Hepatic stellate cell (primary cell): ENCODE results near the gene KIF7.
"Not testable (repeated sequence)": the region's sequence is repeated elsewhere in the genome, so short reads cannot be mapped to it uniquely, and the experiment has no call there.

Experiments used
- DNase-seq: peaks from one replicate; pipeline ENCODE4 v3.0.0; 2011; ENCODE audit warnings: low spot score

The KIF7 gene

GRCh38 chr15:89621547-89621946, 33.7 kb downstream of the KIF7 start:
- DNase-seq: no peak

- DNase-seq: no peak
These were observed 39.0 kb downstream of the KIF7 start for GRCh38 chr15:89616228-89616627.

- no peak for DNase-seq
These were observed 40.1 kb downstream of the KIF7 start for GRCh38 chr15:89615135-89615534.

- DNase-seq: no peak
These were observed 41.1 kb downstream of the KIF7 start for GRCh38 chr15:89614164-89614563.

DNA sequence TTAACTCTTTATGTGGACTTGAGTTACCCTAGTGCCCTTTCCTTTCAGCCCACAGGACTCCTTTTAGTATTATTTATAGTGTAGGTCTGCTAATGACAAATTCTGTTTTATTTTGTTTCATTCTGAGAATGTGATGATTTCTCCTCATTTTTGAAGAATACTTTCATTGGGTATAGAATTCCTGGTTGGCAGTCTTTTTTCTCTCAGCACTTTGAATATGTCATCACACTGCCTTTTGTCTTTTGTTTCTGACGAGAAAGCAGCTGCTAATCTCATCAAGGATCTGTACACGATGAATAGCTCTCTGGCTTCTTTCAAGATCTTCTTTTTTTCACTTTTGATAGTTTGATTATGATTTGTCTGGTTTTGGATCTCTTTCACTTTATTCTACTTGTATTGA, 42.2 kb downstream of the KIF7 start:
- no peak for DNase-seq

- no peak for DNase-seq
These were observed 44.0 kb downstream of the KIF7 start for GRCh38 chr15:89611317-89611716.

GRCh38 chr15:89599021-89599420, 56.2 kb downstream of the KIF7 start:
- DNase-seq: no peak

DNA sequence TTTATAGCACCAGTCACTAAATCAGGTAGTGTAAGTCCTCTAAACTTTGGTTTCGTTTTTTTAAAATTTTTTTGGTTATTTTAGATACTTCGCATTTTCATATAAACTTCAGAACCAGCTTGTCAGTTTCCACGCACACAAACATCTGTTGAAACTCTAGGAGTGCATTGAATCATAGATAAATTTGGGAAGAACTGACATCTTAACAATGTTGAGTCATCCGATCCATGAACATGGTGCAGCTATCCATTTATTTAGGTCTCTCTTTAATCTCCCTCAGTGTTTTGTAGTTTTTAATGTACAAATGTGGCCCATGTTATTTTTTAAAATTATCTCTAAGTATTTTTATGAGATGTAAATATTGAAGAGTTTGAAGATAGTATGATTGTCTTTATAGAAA, 62.2 kb downstream of the KIF7 start:
- DNase-seq: no peak

DNA sequence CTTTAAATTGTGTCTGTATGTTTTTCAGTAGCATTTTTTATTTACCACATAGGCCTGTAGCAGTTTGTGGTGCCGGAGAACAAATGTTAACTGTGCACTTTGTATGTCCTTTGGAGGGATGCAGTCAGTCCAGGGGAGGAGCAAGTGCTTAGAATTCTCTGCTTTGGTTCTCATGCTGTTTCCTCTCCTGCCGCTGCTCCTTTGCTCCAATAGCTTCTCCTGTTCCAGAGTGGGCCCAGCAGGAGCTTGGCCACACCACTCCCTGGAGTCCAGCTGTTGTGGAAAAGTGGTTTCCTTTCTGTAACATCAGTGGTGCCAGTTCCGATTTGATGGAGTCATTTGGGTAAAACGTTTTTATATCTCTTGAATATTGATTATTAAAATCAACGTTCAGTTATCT, 63.4 kb downstream of the KIF7 start:
- DNase-seq: no peak

DNA sequence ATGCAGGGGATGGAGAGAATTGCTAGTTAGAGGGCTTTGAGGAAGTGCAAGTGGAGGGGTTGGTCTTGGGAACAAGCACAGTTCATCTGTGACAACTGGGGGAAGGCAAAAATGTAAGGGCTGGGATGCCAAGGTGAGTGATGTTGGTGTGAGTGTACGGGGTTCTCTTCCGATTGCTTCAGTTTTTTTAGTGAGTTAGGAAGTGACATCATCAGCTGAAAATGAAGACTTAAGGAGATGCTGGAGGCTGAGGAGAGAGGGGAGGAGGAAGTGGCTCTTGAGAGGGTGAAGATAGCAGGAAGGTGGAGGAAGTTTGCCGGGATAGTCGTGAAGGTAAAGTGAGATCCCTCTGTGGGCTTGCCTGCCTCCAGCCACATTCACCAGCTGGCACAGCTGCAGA, 67.3 kb downstream of the KIF7 start:
- peak; percentile 16 for DNase-seq

GRCh38 chr15:89586651-89587050, 68.6 kb downstream of the KIF7 start:
- DNase-seq: no peak

DNA sequence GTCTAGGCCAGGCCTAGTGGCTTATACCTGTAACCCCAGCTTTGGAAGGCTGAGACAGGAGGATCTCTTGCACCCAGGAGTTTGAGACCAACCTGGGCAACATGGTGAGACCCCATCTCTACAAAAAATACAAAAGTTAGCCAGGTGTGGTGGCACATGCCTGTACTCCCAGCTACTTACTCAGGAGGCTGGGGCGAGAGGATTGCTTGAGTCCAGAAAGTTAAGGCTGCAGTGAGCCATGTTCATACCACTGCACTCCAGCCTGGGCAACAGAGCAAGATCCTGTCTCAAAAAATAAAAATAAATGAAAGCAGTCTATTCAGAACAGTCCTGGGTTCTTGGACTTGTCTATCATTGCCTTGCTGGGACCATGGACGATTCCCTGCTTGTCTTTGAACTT, 74.5 kb downstream of the KIF7 start:
- not testable (repeated sequence) for DNase-seq

GRCh38 chr15:89578146-89578545, 77.1 kb downstream of the KIF7 start:
- DNase-seq: no peak
